GM21526 (cell line): ENCODE data around the gene PPP6C.
"Not testable (repeated sequence)": the region's sequence is repeated elsewhere in the genome, so short reads cannot be mapped to it uniquely, and the experiment has no call there.

Experiments used
- ATAC-seq: cut with Tn5 transposase; IDR thresholded peaks from one replicate; pipeline ENCODE4 v1.9.1; 2021; ENCODE audit warnings: moderate library complexity; ENCODE audit not compliant: unreplicated experiment, low FRiP score

The PPP6C gene

GRCh38 chr9:125183561-125183960, 6.0 kb downstream of the PPP6C start:
- no peak for ATAC-seq

DNA sequence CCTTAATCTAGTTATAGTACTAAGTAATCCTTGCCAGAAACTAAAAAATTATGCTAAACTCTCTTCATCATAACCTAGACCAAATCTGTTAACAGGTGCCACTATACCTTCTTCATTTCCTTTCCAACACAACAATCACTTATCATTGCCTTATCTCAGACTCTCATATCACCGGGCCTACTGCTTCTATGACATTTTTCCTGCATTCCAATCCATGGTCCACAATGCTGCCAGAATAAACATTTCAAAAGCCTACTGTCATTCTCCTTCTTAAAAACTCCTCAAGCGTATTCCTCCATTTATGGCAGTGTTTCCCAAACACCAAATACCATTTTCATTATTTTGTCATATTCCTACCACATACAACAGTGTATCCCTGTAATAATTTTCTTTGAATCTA, 6.5 kb downstream of the PPP6C start:
- ATAC-seq: no peak

DNA sequence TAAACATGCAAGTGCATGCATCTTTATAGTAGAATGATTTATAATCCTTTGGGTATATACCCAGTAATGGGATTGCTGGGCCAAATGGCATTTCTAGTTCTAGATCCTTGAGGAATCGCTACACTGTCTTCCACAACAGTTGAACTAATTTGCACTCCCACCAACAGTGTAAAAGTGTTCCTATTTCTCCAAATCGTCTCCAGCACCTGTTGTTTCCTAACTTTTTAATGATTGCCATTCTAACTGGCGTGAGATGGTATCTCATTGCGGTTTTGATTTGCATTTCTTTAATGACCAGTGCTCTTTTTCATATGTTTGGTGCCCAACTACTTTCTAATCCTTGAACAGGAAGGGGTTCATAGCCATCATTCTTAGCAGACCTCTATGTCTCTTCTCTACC, 7.8 kb downstream of the PPP6C start:
- ATAC-seq: not testable (repeated sequence)

DNA sequence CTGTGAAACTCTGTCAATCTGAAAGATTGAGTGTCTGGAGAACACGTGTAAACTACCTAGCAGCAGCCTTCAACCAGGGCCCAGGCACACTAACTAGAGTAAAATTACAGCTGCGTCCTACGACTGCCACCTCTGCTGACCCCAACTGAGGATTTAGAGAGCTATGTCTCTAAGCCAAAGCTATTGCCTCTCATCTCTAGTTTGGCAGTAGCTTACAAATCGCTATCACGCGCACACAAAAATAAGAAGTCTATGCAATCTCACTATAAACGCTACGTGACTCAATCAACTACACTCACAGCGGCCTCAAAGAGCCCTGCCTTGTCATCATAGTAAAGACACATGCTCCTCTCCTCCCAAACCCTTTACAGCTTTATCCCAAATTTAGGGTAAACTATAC, 8.7 kb downstream of the PPP6C start:
- no peak for ATAC-seq

GRCh38 chr9:125179776-125180175, 9.8 kb downstream of the PPP6C start:
- ATAC-seq: not testable (repeated sequence)

- ATAC-seq: no peak
Observed at GRCh38 chr9:125177888-125178287, 11.7 kb downstream of the PPP6C start.

DNA sequence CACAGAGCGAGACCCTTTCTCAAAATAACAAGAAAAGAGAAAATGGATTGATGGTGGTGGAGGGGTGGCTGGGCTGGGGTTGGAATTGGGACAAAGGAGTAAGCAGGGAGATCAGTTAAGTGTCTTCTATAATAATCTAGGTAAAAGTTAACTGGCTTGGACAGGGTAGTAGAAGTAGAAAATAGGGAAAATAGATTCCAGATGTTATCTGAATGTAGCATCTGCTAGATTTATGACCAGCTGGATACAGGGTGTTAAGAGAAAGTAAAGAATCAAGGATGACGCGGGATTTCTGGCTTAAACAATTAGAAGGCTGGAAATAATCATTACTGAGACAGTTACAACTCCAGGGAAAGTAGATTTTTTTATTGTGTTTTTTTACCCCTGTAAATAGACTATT, 13.0 kb downstream of the PPP6C start:
- no peak for ATAC-seq

DNA sequence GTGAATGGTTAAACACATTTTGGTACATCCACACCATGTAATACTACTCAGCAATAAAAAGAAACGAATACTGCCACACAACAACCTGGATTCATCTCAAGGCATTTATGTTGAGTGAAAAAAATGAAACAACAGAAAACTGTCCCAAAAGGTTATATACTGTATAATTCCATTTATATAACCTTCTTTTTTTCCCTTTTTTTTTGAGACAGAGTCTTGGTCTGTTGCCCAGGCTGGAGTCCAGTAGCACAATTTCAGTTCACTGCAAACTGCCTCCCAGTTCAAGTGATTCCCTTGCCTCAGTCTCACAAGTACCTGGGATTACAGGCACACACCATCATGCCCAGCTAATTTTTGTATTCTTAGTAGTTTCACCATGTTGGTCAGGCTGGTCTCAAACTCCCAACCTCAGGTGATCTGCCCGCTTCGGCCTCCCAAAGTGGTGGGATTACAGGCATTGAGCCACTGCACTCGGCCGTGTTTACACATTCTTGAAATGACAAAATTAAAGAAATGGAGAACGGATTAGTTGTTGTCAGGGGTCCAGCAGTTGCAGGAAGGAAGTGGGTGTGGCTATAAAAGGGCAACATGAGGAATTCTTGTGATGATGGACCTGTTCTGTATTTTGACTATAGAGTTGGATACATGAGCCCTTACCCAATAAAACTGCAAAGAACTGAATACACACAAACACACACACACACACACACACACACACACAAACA, 17.4 kb downstream of the PPP6C start:
- no peak for ATAC-seq

GRCh38 chr9:125169895-125170294, 19.7 kb downstream of the PPP6C start:
- ATAC-seq: no peak

GRCh38 chr9:125166762-125167161, 22.8 kb downstream of the PPP6C start:
- ATAC-seq: no peak

DNA sequence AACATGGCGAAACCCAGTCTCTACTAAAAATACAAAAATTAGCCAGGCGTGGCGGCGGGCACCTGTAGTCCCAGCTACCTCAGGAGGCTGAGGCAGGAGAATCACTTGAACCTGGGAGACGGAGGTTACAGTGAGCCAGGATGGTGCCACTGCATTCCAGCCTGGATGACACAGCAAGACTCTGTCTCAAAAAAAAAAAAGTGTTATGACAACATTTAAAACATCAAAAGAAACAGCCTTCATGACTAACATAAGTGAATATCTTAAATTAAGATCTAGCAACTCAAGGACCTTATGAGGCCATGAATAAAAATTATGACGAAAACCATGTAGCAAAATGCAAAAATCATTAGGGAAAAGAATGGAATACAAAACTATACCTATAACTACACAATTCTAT, 26.7 kb downstream of the PPP6C start:
- not testable (repeated sequence) for ATAC-seq

DNA sequence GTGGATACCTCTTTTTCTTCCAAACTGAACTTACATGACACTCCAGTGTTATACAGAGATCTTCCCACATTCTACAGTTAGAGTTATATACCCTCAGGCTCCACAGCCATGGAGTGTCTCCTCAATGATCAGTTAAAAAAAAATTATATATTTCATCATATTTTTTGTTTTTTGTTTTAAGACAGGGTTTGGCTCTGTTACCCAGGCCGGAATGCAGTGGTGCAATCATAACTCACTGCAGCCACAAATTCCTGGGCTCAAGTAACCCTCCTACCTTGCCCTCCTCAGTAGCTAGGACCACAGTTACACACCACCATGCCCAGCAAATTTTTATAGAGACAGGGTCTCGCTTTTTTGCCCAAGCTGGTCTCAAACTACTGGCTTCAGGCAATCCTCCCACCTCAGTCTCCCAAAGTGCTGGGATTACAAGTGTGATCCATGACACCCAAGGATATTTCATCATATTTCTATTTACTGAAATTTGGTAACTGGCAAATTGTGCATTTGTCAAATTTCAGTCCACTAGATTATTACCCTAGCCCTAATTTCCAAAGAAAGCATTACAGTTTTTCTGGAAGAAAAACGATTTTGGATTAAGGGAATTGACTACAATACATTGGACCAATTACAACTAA, 28.2 kb downstream of the PPP6C start:
- ATAC-seq: no peak

GRCh38 chr9:125160750-125161149, 28.9 kb downstream of the PPP6C start:
- no peak for ATAC-seq

GRCh38 chr9:125156551-125156950, 33.1 kb downstream of the PPP6C start:
- ATAC-seq: no peak

GRCh38 chr9:125153712-125154367, 35.8 kb downstream of the PPP6C start:
- ATAC-seq: no peak

DNA sequence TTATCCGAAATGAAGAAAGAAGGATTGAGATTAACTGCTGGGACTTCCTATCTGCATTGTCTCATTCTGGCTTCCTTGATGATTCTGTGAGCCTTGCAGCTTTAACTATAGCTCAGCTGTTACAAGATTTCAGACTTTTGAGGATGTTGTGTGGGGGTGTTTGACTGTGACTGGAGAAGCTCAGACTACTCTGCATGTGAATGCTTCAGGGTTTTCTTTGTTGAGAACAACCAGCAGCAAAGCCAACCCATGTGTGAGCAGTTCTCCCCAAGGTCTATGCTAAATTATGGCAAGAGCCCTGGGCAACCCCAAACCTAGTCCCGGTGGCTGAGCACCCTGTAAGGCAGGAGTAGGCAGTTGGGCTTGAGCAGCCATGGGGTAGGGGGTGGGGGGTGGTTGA, 37.9 kb downstream of the PPP6C start:
- ATAC-seq: no peak

DNA sequence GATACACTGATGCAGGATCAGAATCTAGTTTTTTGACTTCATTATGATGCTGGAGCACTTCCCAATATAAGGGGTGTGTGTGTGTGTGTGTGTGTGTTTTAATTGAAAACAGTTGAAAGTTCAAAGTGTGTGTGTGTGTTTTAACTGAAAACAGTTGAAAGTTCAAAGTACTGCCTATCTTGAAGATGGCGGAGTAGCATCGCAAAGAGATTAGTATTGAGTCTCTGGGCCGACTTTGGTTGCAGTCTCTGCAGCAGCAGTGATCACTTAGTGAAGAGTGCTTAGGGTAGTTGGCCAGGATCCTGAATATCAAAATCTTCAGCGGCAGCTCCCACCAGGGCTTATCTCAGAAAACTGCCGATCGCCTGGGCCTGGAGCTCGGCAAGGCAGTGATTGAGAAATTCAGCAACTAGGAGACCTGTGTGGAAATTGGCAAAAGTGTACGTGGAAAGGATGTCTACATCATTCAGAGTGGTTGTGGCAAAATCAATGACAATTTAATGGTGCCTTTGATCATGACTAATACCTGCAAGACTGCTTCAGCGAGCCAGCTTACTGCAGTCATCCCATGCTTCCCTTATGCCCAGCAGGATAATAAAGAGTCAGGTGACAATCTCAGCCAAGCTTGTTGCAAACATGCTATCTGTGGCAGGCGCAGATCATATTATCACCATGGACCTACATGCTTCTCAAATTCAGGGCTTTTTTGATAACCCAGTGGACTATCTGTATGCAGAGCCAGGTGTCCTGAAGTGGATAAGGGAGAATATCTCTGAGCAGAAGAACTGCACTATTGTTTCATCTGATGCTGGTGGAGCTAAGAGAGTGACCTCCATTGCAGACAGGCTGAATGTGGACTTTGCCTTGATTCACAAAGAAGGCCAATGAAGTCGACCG, 39.0 kb downstream of the PPP6C start:
- ATAC-seq: no peak

DNA sequence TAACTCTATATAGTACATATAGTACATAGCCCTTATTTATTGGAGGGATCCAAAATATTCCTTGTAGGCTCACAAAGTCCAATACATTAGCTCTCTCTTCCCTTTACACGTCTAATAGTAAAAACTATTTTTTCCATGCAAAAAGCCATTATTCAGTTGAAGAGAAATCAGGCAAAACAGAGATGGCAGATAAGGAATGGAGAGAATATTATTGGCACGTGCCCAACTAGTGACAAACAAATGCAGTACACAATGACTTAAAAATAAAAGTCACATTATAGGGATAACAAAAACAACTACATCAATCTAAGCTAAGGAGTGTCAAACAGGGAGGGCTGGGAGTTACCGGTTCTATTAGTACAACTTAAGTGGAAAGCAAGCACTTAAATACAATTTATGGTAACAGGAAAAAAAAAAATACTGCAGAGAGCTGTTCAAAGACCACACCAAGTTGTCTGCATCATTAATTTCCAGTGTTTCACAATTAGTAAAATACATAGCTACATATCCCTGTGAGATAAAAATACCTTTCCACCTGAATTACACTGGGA, 42.1 kb downstream of the PPP6C start:
- no peak for ATAC-seq

DNA sequence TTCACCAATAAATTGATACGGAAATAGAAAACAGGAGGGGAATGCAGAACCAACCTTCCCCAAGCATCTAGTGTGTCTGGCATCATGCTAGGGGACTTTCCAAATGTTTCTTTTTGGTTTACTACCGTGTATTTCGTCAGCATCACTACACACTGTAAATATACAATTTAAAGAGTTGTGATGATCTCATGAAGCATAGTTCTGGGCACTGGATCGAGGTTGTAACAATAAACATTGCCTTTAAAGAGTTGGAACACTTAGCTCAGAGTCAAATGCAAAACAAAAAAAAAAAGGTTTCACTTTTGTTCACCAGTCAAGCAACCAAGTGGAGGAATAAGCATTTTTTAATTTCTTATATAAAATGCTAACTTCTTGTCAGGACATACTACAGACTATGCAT, 43.4 kb downstream of the PPP6C start:
- ATAC-seq: no peak

DNA sequence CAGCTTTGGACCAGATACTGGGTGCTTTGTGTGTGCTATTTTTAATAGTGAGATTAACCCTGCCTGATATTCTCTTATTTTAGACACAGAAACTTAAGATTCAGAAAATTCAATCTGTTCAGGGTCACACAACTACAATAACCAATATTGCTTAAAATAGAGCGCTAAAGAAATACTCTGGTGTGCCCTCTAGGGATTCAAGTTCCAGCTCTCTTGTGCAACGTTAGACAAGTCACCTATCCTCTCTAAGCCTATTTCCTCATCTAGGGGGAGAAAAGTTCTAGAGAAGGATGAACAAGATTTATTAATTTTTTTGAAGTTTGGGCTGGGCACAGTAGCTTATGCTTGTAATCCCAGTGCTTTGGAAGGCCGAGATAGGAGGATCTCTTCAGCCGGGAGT, 44.2 kb downstream of the PPP6C start:
- ATAC-seq: no peak
